ENCODE data around the gene DIPK1C. TPM values are rescaled to one million over a fixed set of nuclear protein-coding genes. Genes with fewer than 3 reads are reported as not detected.

The DIPK1C gene
- total RNA-seq, 1 experiment from 2014 or later, result not detected

- DNase-seq (ENCODE audit: low spot score), result no peak
- Mint-ChIP-seq H3K9me3 (peaks cover 18% of the 10 kb centered on the region), H3K27ac (no peak overlapping the region), H3K36me3 (no peaks in the 10 kb centered on the region), H3K4me3 (no peak overlapping the region), H3K4me1 (peaks cover 10% of the 10 kb centered on the region; the same call in 1 of the 2 replicates), H3K27me3 (ENCODE audit: low read depth) (no peaks in the 10 kb centered on the region; the same call in none of the 2 replicates)
- ATAC-seq, result no peak
- CTCF ChIA-PET, result interaction anchor here (1.5 kb wide), 1 partner anchor 31 kb away, joined by 4 read pairs; no protein-coding TSS in a partner anchor
- POLR2A ChIA-PET, result no interaction called here
- TF ChIP-seq PRDM15 (CRISPR knock-in tag; IDR thresholded peaks at IDR 0.05) (no peak), CTCF (IDR thresholded peaks at IDR 0.05) (no peak), ZNF671 (CRISPR knock-in tag; IDR thresholded peaks at IDR 0.05) (no peak), HMGXB4 (CRISPR knock-in tag; IDR thresholded peaks at IDR 0.05) (no peak), SMAD4 (CRISPR knock-in tag; IDR thresholded peaks at IDR 0.05) (no peak), NR3C1 (CRISPR knock-in tag; conservative IDR thresholded peaks at IDR 0.05; ENCODE audit: low read depth) (no peak), CREB1 (CRISPR knock-in tag; IDR thresholded peaks at IDR 0.05) (no peak), OVOL2 (CRISPR knock-in tag; IDR thresholded peaks at IDR 0.05; ENCODE audit: borderline replicate concordance) (no peak), JAZF1 (CRISPR knock-in tag; IDR thresholded peaks at IDR 0.05) (no peak), ZNF425 (CRISPR knock-in tag; conservative IDR thresholded peaks at IDR 0.05) (no peak)
Observed at GRCh38 chr18:74429096-74429495, 28.0 kb downstream of the DIPK1C start.

GRCh38 chr18:74427442-74428112 lies 29.5 kb downstream of the DIPK1C start:
- no peak for DNase-seq (ENCODE audit: low spot score)
- Mint-ChIP-seq H3K4me1 (peaks cover 10% of the 10 kb centered on the region; the same call in 1 of the 2 replicates), H3K27me3 (ENCODE audit: low read depth) (no peaks in the 10 kb centered on the region; the same call in none of the 2 replicates), H3K27ac (no peak overlapping the region), H3K36me3 (no peaks in the 10 kb centered on the region), H3K9me3 (peaks cover 10% of the 10 kb centered on the region), H3K4me3 (no peak overlapping the region)
- no peak for ATAC-seq
- ChIA-PET POLR2A (no interaction called here), CTCF (no interaction called here)
- TF ChIP-seq GABPB1 (CRISPR knock-in tag; IDR thresholded peaks at IDR 0.05), result no peak
- no peak for TF ChIP-seq HMGA2 (CRISPR knock-in tag; IDR thresholded peaks at IDR 0.05)
- TF ChIP-seq IRF2 (CRISPR knock-in tag; IDR thresholded peaks at IDR 0.05; ENCODE audit: borderline replicate concordance, low read depth), result no peak
- TF ChIP-seq MLX (CRISPR knock-in tag; IDR thresholded peaks at IDR 0.05), result no peak
- TF ChIP-seq E2F5 (CRISPR knock-in tag; IDR thresholded peaks at IDR 0.05), result no peak
- TF ChIP-seq JUN (CRISPR knock-in tag; IDR thresholded peaks at IDR 0.05), result no peak
- TF ChIP-seq CDX4 (CRISPR knock-in tag; IDR thresholded peaks at IDR 0.05; ENCODE audit: borderline replicate concordance), result no peak
- TF ChIP-seq ZNF423 (CRISPR knock-in tag; IDR thresholded peaks at IDR 0.05), result no peak
- TF ChIP-seq MXD4 (CRISPR knock-in tag; IDR thresholded peaks at IDR 0.05; ENCODE audit: borderline replicate concordance), result no peak
- TF ChIP-seq ZNF138 (CRISPR knock-in tag; conservative IDR thresholded peaks at IDR 0.05), result no peak
- TF ChIP-seq FOXP4 (CRISPR knock-in tag; IDR thresholded peaks at IDR 0.05), result no peak
